HepG2 (cell line): ENCODE measurements around the gene SCAF4. TPM values are rescaled to one million over a fixed set of nuclear protein-coding genes. Genes with fewer than 3 reads are reported as not detected.

Source experiments
- ATAC-seq: fragments of 200-7000 bp; cut with Tn5 transposase; 3 replicates; pipeline ENCODE4 v1.9.1; 2020; ENCODE audit warnings: mild to moderate bottlenecking, moderate library complexity
- BruUV-seq: library from RNA; stranded (reverse); fragments of 400-500 nt; replicated peaks from 2 replicates; lab custom pipeline; 2021; lab: Mats Ljungman, UMichigan
- CTCF ChIA-PET: fragments of 300-600 bp; formaldehyde crosslinking; extraction: SDS; loops from one replicate; lab custom pipeline; 2021; ENCODE audit warnings: low total read pairs, inconsistent platforms, low intra/inter-chr PET ratio; lab: Yijun Ruan, JAX
- POLR2A ChIA-PET: fragments of 350-600 bp; sonication (Branson Sonifier 250); formaldehyde crosslinking; loops from one replicate; lab custom pipeline; 2020; ENCODE audit warnings: antibody characterized with exemption, inconsistent platforms; lab: Yijun Ruan, JAX
- DNase-seq: peaks from one replicate; pipeline ENCODE4 v3.0.0-alpha.2; 2015; ENCODE audit warnings: low spot score
- FAIRE-seq: peaks from 3 replicates; lab custom pipeline; 2011; peaks lifted over from hg19 to GRCh38; lab: Jason Lieb, UNC
- H2AFZ ChIP-seq: one replicate; pipeline ENCODE4 v1.6.1; 2011; ENCODE audit warnings: low read length, inconsistent platforms
- H3K27ac ChIP-seq: fragments of 300-600 bp; 3 replicates; pipeline ENCODE4 v1.8.0; 2011; ENCODE audit warnings: mixed run types, mild to moderate bottlenecking, mixed read lengths, low read length, inconsistent platforms; ENCODE audit not compliant: insufficient read depth; ENCODE audit errors: extremely low read length
- H3K27me3 ChIP-seq, 2 experiments: fragments of 200-600 bp in 1 of 2; 2 replicates in 1 of 2; 3 replicates in 1 of 2; pipeline versions ENCODE4 v1.6.0 to v1.8.0; 2011; ENCODE audit warnings: low read length in 2 of 2, mild to moderate bottlenecking in 2 of 2, moderate library complexity in 2 of 2, inconsistent platforms in 1 of 2; ENCODE audit not compliant: insufficient read depth in 2 of 2, control insufficient read depth in 1 of 2
- H3K36me3 ChIP-seq, 2 experiments: fragments of 200-600 bp in 1 of 2; replicated peaks in 1 of 2; 2 replicates in 1 of 2; 3 replicates in 1 of 2; pipeline versions ENCODE4 v1.5.1 to v1.8.0; 2011; ENCODE audit warnings: low read length in 2 of 2, inconsistent platforms in 1 of 2; ENCODE audit not compliant: insufficient read depth in 2 of 2, control insufficient read depth in 1 of 2
- H3K4me1 ChIP-seq: 2 replicates; pipeline ENCODE4 v1.5.1; 2012; ENCODE audit warnings: low read length, inconsistent platforms; ENCODE audit not compliant: insufficient read depth
- H3K4me2 ChIP-seq: 2 replicates; pipeline ENCODE4 v1.6.0; 2011; ENCODE audit warnings: low read depth, low read length, inconsistent platforms
- H3K4me3 ChIP-seq, 3 experiments: fragments of 200-600 bp in 1 of 3; sonication (generic), shearing (Covaris generic) in 1 of 3; replicated peaks in 1 of 3; 2 replicates each; pipeline ENCODE4 v1.5.1; 2011 to 2016; ENCODE audit warnings: low read length in 3 of 3, inconsistent platforms in 2 of 3, low read depth in 2 of 3, mild to moderate bottlenecking in 2 of 3, control low read depth in 1 of 3, mixed read lengths in 1 of 3; ENCODE audit not compliant: insufficient read depth in 1 of 3
- H3K79me2 ChIP-seq: one replicate; pipeline ENCODE4 v1.6.1; 2011; ENCODE audit warnings: low read length, inconsistent platforms; ENCODE audit not compliant: insufficient read depth
- H3K9ac ChIP-seq: 2 replicates; pipeline ENCODE4 v1.6.0; 2011; ENCODE audit warnings: mild to moderate bottlenecking, low read depth, low read length, inconsistent platforms; ENCODE audit not compliant: insufficient read depth
- H3K9me3 ChIP-seq: 2 replicates; pipeline ENCODE4 v1.5.1; 2012; ENCODE audit warnings: mild to moderate bottlenecking, low read length
- H4K20me1 ChIP-seq: 2 replicates; pipeline ENCODE4 v1.6.0; 2011; ENCODE audit warnings: inconsistent platforms, mild to moderate bottlenecking, low read length, moderate library complexity; ENCODE audit not compliant: insufficient read depth
- CC2D1A ChIP-seq: sonication (generic); formaldehyde crosslinking; IDR thresholded peaks from 2 replicates; pipeline ENCODE4 v1.8.1; 2023; ENCODE audit warnings: mild to moderate bottlenecking, missing genetic modification reagents
- ETV6 ChIP-seq: sonication (generic); formaldehyde crosslinking; conservative IDR thresholded peaks from 2 replicates; pipeline ENCODE4 v1.4.0; 2020; ENCODE audit warnings: missing genetic modification reagents
- FOSL1 ChIP-seq: sonication (generic); formaldehyde crosslinking; IDR thresholded peaks from 2 replicates; pipeline ENCODE4 v1.9.0; 2021; ENCODE audit warnings: missing genetic modification reagents, borderline replicate concordance
- HNRNPUL1 ChIP-seq: fragments of 200-400 bp; formaldehyde crosslinking; IDR thresholded peaks from 2 replicates; pipeline ENCODE4 v1.6.1; 2017; ENCODE audit warnings: low read depth, mild to moderate bottlenecking, low read length, moderate library complexity
- KDM4B ChIP-seq: sonication (generic); formaldehyde crosslinking; IDR thresholded peaks from 2 replicates; pipeline ENCODE4 v1.4.0; 2020; ENCODE audit warnings: missing genetic modification reagents
- KDM5A ChIP-seq: fragments of 200-600 bp; sonication (generic); IDR thresholded peaks from 2 replicates; pipeline ENCODE4 v1.7.0; 2018; ENCODE audit warnings: antibody characterized with exemption, mild to moderate bottlenecking, low read length, borderline replicate concordance
- KLF13 ChIP-seq: sonication (generic); formaldehyde crosslinking; IDR thresholded peaks from 2 replicates; pipeline ENCODE4 v1.4.0; 2020; ENCODE audit warnings: mild to moderate bottlenecking, missing genetic modification reagents
- MEF2D ChIP-seq: sonication (generic); formaldehyde crosslinking; IDR thresholded peaks from 2 replicates; pipeline ENCODE4 v1.5.1; 2020; ENCODE audit warnings: mild to moderate bottlenecking, missing genetic modification reagents
- RARA ChIP-seq: IDR thresholded peaks from 2 replicates; pipeline ENCODE4 v1.6.1; 2016; ENCODE audit warnings: missing genetic modification reagents, missing compliant biosample characterization
- SMARCC2 ChIP-seq: fragments of 450-650 bp; IDR thresholded peaks from 2 replicates; pipeline ENCODE4 v1.6.1; 2017; ENCODE audit warnings: antibody characterized with exemption, mild to moderate bottlenecking
- ZFP82 ChIP-seq: sonication (generic); formaldehyde crosslinking; IDR thresholded peaks from 2 replicates; pipeline ENCODE4 v1.5.1; 2020; ENCODE audit warnings: mild to moderate bottlenecking, missing genetic modification reagents, borderline replicate concordance
- ZNF230 ChIP-seq: sonication (generic); formaldehyde crosslinking; IDR thresholded peaks from 2 replicates; pipeline ENCODE4 v1.4.0; 2020; ENCODE audit warnings: mild to moderate bottlenecking, missing genetic modification reagents
- ZNF501 ChIP-seq: sonication (generic); formaldehyde crosslinking; IDR thresholded peaks from 2 replicates; pipeline ENCODE4 v1.5.1; 2020; ENCODE audit warnings: mild to moderate bottlenecking, moderate library complexity, missing genetic modification reagents
- ZNF569 ChIP-seq: sonication (generic); formaldehyde crosslinking; IDR thresholded peaks from 2 replicates; pipeline ENCODE4 v1.5.0; 2020; ENCODE audit warnings: mild to moderate bottlenecking, missing genetic modification reagents, moderate library complexity, borderline replicate concordance
- ZNF652 ChIP-seq: IDR thresholded peaks from 2 replicates; pipeline ENCODE4 v1.6.1; 2016; ENCODE audit warnings: low read depth, borderline replicate concordance
- ZNF850 ChIP-seq: sonication (generic); formaldehyde crosslinking; conservative IDR thresholded peaks from 2 replicates; pipeline ENCODE4 v1.9.0; 2021; ENCODE audit warnings: mild to moderate bottlenecking, missing genetic modification reagents
- WGBS: methylation state at CpG from one replicate; pipeline ENCODE4 v1.1.6; 2017; ENCODE audit warnings: low lambda C conversion rate; 5-methylcytosine and 5-hydroxymethylcytosine counted together
- in situ Hi-C: cut with HindIII; loops from 2 replicates; pipeline ENCODE4 v1.10.0; 2017; ENCODE audit warnings: low pct_unique_long_range_greater_than_20kb; ENCODE audit not compliant: extremely low pct_ligation_motif_present
- intact Hi-C: fragments of 100-400 bp; cut with micrococcal nuclease; formaldehyde crosslinking; loops from one replicate; pipeline ENCODE4 v1.10.0; 2022; ENCODE audit not compliant: unreplicated experiment
- polyA plus RNA-seq, 8 experiments: library from polyadenylated mRNA; depleted of rRNA in 3 of 8; stranded (reverse) in 7 of 8; unstranded in 1 of 8; fragments of >200 nt; fragmentation: Illumina TruSeq in 4 of 8; extraction: Trizol in 4 of 8; gene quantifications; 2 replicates each; pipeline versions ENCODE4 v1.2.1 to v1.2.3, GENCODE V29; 2011 to 2016; ENCODE audit warnings: low read depth in 4 of 8, missing spikeins in 1 of 8, mixed read lengths in 1 of 8; ENCODE audit not compliant: insufficient read depth in 1 of 8
- total RNA-seq, 5 experiments: library from RNA; depleted of rRNA; stranded (reverse); fragments of >200 nt; fragmentation: Illumina TruSeq; extraction: Trizol; gene quantifications; 2 replicates each; pipeline ENCODE4 v1.2.3, GENCODE V29; 2016; ENCODE audit warnings: low read depth in 1 of 5
- TF ChIP-seq, protein P1 (sequence below): sonication (generic); formaldehyde crosslinking; IDR thresholded peaks from 2 replicates; pipeline ENCODE4 v1.8.0; 2022; ENCODE audit warnings: mild to moderate bottlenecking, missing genetic modification reagents; ENCODE audit not compliant: insufficient replicate concordance

The SCAF4 gene
- total and polyA plus RNA-seq, 2 of the 13 experiments (the other 11 are each of a cell fraction or from before 2014, with no cell fraction given): 9.1 to 11.5 TPM

DNA sequence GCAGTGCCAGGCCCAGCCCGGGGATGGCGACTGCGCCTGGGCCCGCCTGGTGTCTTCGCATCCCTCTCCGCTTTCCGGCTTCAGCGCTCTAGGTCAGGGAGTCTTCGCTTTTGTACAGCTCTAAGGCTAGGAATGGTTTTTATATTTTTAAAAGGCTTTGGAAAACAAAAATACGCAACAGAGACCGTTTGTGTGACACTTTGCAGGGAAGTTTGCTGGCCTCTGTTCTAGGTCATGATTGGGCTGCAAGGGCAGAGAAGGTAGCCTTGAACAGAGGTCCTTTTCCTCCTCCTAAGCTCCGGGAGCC lies 71.7 kb downstream of the SCAF4 start:
- peaks cover 1 to 19% of the 10 kb centered on the region in 2 experiments for H3K36me3 ChIP-seq
- H3K27me3 ChIP-seq: no peaks in the 10 kb centered on the region
- H3K4me1 ChIP-seq: peaks cover 66% of the 10 kb centered on the region
- no TSS peak for BruUV-seq
- peak overlapping the region; percentile 77 to 91 (median 88) for H3K4me3 ChIP-seq
- DNase-seq: no peak
- in situ Hi-C loops (no loop called here), intact Hi-C loops (loop anchor here (10.0 kb wide), 1 partner anchor 55 kb away; no protein-coding TSS in a partner anchor)
- ChIA-PET CTCF (no interaction called here), POLR2A (no interaction called here)
- H3K9me3 ChIP-seq: no peaks in the 10 kb centered on the region
- H3K27ac ChIP-seq: peak overlapping the region; percentile 42
- TF ChIP-seq ZNF501 (no peak), MEF2D (no peak), ZNF569 (CRISPR knock-in tag) (no peak), CC2D1A (CRISPR knock-in tag) (no peak), ZNF850 (CRISPR knock-in tag) (no peak), HNRNPUL1 (no peak), ETV6 (CRISPR knock-in tag) (no peak), ZNF652 (CRISPR knock-in tag) (no peak), ZFP82 (CRISPR knock-in tag) (0 out of 2 replicates have a peak, but pooled peaks have one; percentile 38), SMARCC2 (no peak), KDM4B (CRISPR knock-in tag) (no peak), RARA (no peak), KDM5A (peak; percentile 45; the same call in 1 of the 2 replicates), KLF13 (CRISPR knock-in tag) (no peak), FOSL1 (CRISPR knock-in tag) (no peak), ZNF230 (CRISPR knock-in tag) (no peak)
- TF ChIP-seq, protein P1, sequence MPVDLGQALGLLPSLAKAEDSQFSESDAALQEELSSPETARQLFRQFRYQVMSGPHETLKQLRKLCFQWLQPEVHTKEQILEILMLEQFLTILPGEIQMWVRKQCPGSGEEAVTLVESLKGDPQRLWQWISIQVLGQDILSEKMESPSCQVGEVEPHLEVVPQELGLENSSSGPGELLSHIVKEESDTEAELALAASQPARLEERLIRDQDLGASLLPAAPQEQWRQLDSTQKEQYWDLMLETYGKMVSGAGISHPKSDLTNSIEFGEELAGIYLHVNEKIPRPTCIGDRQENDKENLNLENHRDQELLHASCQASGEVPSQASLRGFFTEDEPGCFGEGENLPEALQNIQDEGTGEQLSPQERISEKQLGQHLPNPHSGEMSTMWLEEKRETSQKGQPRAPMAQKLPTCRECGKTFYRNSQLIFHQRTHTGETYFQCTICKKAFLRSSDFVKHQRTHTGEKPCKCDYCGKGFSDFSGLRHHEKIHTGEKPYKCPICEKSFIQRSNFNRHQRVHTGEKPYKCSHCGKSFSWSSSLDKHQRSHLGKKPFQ: no peak
- H4K20me1 ChIP-seq: peaks cover 30% of the 10 kb centered on the region
- WGBS: 0% methylated on average over 12 of the region's 12 CpGs
- H3K9ac ChIP-seq: peak overlapping the region; percentile 85
- FAIRE-seq: no peak
- no peak overlapping the region for H2AFZ ChIP-seq
- H3K79me2 ChIP-seq: peaks cover 50% of the 10 kb centered on the region
- ATAC-seq: peak; percentile 2; the same call in 2 of the 3 replicates
- H3K4me2 ChIP-seq: peak overlapping the region; percentile 81
